ENCODE results near the gene CLCN3.

DNA sequence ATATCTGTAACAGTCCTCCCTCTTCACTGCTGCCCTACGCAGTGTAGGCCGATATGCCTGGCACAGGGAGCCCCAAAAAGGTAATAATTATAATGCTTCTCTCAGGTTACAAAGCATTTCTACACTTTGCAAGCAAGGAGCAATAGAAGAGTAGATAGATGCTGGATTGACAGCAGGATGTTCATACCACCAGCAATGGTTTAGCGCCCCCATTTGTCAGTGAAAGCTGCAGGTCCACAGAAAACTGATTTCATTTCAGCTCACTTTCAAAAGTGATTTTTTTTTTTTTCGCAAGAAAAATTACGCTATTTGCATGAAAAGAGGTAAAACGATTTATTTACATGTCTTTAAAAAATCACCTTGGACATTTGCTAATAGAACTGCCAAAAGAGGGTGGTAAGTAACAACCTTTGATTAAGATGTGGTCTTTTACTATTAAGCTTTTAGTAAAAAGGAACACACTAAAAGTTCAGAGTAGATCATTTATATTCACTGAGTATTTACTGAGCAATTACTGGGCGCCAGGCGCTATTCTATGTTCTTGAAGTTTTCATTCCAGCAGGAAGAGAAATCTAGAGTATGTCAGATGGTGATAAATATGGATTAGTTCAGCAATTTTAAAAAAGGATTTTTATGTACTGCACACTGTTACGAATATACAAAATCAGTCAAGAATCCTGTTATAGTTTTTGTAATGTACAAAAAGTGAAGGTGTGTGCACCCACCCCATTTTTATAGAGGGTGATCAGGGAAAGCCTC, 103.0 kb downstream of the CLCN3 start:
- TF ChIP-seq, protein P1, sequence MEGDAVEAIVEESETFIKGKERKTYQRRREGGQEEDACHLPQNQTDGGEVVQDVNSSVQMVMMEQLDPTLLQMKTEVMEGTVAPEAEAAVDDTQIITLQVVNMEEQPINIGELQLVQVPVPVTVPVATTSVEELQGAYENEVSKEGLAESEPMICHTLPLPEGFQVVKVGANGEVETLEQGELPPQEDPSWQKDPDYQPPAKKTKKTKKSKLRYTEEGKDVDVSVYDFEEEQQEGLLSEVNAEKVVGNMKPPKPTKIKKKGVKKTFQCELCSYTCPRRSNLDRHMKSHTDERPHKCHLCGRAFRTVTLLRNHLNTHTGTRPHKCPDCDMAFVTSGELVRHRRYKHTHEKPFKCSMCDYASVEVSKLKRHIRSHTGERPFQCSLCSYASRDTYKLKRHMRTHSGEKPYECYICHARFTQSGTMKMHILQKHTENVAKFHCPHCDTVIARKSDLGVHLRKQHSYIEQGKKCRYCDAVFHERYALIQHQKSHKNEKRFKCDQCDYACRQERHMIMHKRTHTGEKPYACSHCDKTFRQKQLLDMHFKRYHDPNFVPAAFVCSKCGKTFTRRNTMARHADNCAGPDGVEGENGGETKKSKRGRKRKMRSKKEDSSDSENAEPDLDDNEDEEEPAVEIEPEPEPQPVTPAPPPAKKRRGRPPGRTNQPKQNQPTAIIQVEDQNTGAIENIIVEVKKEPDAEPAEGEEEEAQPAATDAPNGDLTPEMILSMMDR (IDR thresholded peaks at IDR 0.05; ENCODE audit: poor library complexity), result peak; percentile 34
- TF ChIP-seq EZH2 (IDR thresholded peaks at IDR 0.05; ENCODE audit: borderline replicate concordance) (no peak), EZH2phosphoT487 (IDR thresholded peaks at IDR 0.05; ENCODE audit: low read depth, severe bottlenecking, unreplicated experiment) (no peak)
